CD8-positive, alpha-beta memory T cell (primary cell): Measurements from ENCODE around the gene GCK. TPM values are rescaled to one million over a fixed set of nuclear protein-coding genes. Genes with fewer than 3 reads are reported as not detected.

Experiments
- CTCF ChIA-PET: fragments of 350-600 bp; sonication (Branson Sonifier 250); formaldehyde crosslinking; loops from one replicate; lab custom pipeline; 2021; ENCODE audit warnings: antibody characterized with exemption; lab: Charles Lee
- POLR2A ChIA-PET: fragments of 350-600 bp; sonication (Branson Sonifier 250); formaldehyde crosslinking; loops from one replicate; lab custom pipeline; 2021; ENCODE audit warnings: antibody characterized with exemption; lab: Charles Lee
- DNase-seq, 5 donors: peaks; one replicate each; pipeline versions ENCODE4 v3.0.0 to v3.0.0-alpha.2; 2020 to 2022; ENCODE audit warnings: mixed read lengths in 1 of 5
- H3K27ac ChIP-seq: one replicate; pipeline ENCODE4 v1.7.0; 2013; ENCODE audit warnings: low read depth, mild to moderate bottlenecking, low read length, moderate library complexity
- H3K27me3 ChIP-seq: 2 replicates; pipeline ENCODE4 v1.7.0; 2013; ENCODE audit warnings: low read length, mild to moderate bottlenecking; ENCODE audit not compliant: insufficient read depth, poor library complexity, severe bottlenecking
- H3K36me3 ChIP-seq: 2 replicates; pipeline ENCODE4 v1.7.0; 2013; ENCODE audit warnings: mild to moderate bottlenecking, low read length, moderate library complexity; ENCODE audit not compliant: insufficient read depth
- H3K4me1 ChIP-seq: 2 replicates; pipeline ENCODE4 v1.7.0; 2013; ENCODE audit warnings: mild to moderate bottlenecking, low read length, moderate library complexity; ENCODE audit not compliant: insufficient read depth
- H3K4me3 ChIP-seq: 2 replicates; pipeline ENCODE4 v1.7.0; 2013; ENCODE audit warnings: mild to moderate bottlenecking, low read length
- H3K9me3 ChIP-seq: 2 replicates; pipeline ENCODE4 v1.7.0; 2013; ENCODE audit warnings: mild to moderate bottlenecking, low read length
- H3K27ac Mint-ChIP-seq, 8 donors: one replicate each; pipeline ENCODE4 v1.8.0; 2020 to 2021; ENCODE audit warnings: mixed read lengths in 8 of 8, mild to moderate bottlenecking in 6 of 8, inconsistent platforms in 3 of 8, moderate library complexity in 3 of 8
- H3K27me3 Mint-ChIP-seq, 2 donors: one replicate each; pipeline ENCODE4 v1.8.0; 2020 to 2021; ENCODE audit warnings: mixed read lengths in 2 of 2, mild to moderate bottlenecking in 1 of 2, moderate library complexity in 1 of 2
- H3K36me3 Mint-ChIP-seq, 3 donors: one replicate each; pipeline ENCODE4 v1.8.0; 2020 to 2021; ENCODE audit warnings: mixed read lengths in 3 of 3, inconsistent platforms in 1 of 3, mild to moderate bottlenecking in 1 of 3
- H3K4me1 Mint-ChIP-seq, 3 donors: one replicate each; pipeline ENCODE4 v1.8.0; 2020 to 2021; ENCODE audit warnings: mixed read lengths in 3 of 3, inconsistent platforms in 1 of 3, mild to moderate bottlenecking in 1 of 3
- H3K4me3 Mint-ChIP-seq, 7 donors: one replicate each; pipeline ENCODE4 v1.8.0; 2020 to 2021; ENCODE audit warnings: mixed read lengths in 7 of 7, mild to moderate bottlenecking in 6 of 7, moderate library complexity in 4 of 7, inconsistent platforms in 2 of 7
- H3K9me3 Mint-ChIP-seq, 5 donors: one replicate each; pipeline ENCODE4 v1.8.0; 2020 to 2022; ENCODE audit warnings: mixed read lengths in 5 of 5, mild to moderate bottlenecking in 3 of 5, moderate library complexity in 2 of 5, inconsistent platforms in 1 of 5
- polyA plus RNA-seq: library from polyadenylated mRNA; unstranded; fragments of 300-500 nt; fragmentation: Illumina TruSeq; gene quantifications from one replicate; pipeline ENCODE4 v1.2.3, GENCODE V29; 2021
- total RNA-seq, 2 experiments: library from RNA; stranded (reverse); gene quantifications; one replicate each; pipeline ENCODE4 v1.2.3, GENCODE V29; 2021

GCK gene
- total and polyA plus RNA-seq, 3 experiments from 2014 or later: 0.46 to 1.8 (median 1.0) TPM

DNA sequence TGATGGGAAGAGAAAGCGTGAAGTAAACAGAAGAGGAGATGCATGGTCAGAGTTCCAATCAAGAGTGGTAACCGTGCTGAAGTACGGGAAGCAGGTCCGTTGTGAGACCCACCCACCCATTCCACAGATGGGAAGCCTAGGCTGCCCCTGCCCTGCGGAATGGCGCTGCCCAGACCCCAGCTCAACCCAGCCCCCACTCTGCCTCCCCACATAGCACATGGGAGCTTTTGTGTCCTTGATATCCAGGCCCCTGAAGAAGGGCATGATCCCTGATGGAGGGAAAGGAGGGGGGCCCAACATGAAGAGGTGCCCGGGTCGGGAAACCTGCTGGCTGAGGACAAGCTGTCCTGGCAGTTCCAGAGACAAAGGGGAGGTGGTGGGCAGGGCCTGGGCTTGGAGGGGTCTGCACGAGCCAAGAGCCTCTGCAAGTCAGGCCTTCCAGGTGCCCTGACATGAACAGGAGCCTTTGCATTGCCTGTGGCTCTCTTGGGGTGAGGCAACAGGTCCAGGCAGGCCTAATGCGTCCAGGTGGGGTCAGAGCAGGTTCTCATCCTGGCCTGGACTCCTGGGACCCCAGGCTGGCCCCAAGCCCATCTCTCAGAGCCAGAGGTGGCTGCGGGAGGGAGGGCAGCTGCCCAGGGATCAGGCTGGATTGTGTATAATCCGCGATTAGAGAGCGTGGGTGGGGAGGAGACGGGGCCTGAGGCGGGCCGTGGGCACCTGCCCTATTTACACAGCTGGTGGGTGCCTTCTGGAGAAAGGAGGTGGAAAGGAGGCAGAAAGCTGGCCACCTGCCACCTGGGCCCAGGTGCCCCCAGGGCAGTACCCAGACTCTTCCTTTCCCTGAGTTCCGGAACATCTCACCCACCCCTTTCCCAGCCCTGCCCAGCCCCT lies 35.1 kb upstream of the GCK start:
- ChIA-PET CTCF (no interaction called here), POLR2A (no interaction called here)
- Mint-ChIP-seq H3K9me3 (no peaks in the 10 kb centered on the region), H3K36me3 (no peaks in the 10 kb centered on the region), H3K4me3 (no peak overlapping the region), H3K27ac (no peak overlapping the region), H3K27me3 (peaks cover 4 to 19% of the 10 kb centered on the region in 2 donors), H3K4me1 (no peaks in the 10 kb centered on the region)
- DNase-seq: no peak
- no peaks in the 10 kb centered on the region for H3K27me3 ChIP-seq
- no peaks in the 10 kb centered on the region for H3K9me3 ChIP-seq
- H3K36me3 ChIP-seq: no peaks in the 10 kb centered on the region
- no peak overlapping the region for H3K27ac ChIP-seq
- H3K4me1 ChIP-seq: no peaks in the 10 kb centered on the region
- no peak overlapping the region for H3K4me3 ChIP-seq

DNA sequence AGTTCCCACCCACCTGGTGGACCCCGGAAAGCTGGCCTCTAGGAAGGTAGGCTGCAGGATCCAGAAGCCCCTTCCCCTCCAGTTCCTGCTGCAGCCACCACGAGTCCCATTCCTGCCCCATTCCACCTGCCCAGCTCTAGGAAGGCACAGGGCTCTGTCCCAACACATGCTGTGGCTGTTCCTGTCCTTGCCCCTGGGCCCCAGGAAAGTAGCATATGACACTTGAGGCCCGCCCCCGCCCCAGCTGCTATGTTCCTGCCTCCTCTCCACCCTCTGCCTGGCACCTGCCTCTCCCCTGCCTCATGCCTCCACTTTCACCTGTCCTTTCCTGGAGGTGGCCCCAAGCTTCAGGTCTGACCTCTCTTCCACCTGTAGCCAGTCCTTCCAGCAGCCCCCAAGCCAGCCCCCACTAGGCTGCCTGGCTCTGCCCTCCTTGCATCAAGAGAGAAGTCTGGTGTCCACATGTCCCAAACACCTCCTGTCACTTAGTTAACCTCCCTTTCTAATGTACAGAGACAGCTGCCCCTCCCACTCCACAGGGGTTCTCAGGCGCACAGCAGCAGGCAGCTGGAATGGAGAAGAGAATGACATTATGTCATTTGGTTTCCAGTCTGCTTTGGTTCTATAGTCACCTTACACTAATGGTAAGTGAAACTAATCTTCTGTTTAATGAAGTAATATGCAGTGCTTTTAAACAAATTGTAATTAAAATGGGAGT lies 34.3 kb upstream of the GCK start:
- Histone ChIP-seq H3K4me3 (no peak overlapping the region), H3K9me3 (no peaks in the 10 kb centered on the region), H3K36me3 (no peaks in the 10 kb centered on the region), H3K27ac (no peak overlapping the region), H3K27me3 (no peaks in the 10 kb centered on the region), H3K4me1 (no peaks in the 10 kb centered on the region)
- peaks cover 4 to 19% of the 10 kb centered on the region in 2 donors for H3K27me3 Mint-ChIP-seq
- ChIA-PET CTCF (no interaction called here), POLR2A (no interaction called here)
- no peaks in the 10 kb centered on the region for H3K4me1 Mint-ChIP-seq
- no peaks in the 10 kb centered on the region for H3K36me3 Mint-ChIP-seq
- no peaks in the 10 kb centered on the region for H3K9me3 Mint-ChIP-seq
- H3K27ac Mint-ChIP-seq: no peak overlapping the region
- no peak for DNase-seq
- no peak overlapping the region for H3K4me3 Mint-ChIP-seq

DNA sequence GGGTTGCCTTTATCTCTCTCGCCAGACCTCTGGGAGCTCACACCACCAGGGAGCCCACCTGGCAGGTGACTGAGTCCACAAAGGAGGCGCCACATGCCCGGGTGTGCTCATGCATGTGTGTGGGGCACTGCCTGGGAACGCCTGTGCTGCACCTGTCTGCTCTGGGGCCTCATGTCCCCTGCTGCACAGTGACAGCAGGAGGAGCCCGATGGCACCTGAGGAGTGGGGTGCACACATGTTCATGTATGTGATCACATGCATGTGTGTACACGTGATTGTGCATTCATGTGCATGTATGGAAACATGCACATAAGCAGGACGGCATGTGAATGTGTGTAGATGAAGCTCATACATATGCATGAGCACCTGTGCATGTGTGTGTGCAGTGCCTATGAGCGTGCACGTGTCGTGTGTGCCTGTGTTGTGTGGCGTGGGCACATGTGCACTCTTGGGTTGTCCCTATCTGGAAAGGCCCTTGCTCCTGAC lies 33.6 kb upstream of the GCK start:
- CTCF ChIA-PET: no interaction called here
- H3K4me3 ChIP-seq: no peak overlapping the region
- H3K9me3 ChIP-seq: no peaks in the 10 kb centered on the region
- Mint-ChIP-seq H3K27ac (no peak overlapping the region), H3K4me3 (no peak overlapping the region), H3K4me1 (no peaks in the 10 kb centered on the region), H3K27me3 (peaks cover 4 to 19% of the 10 kb centered on the region in 2 donors), H3K9me3 (no peaks in the 10 kb centered on the region), H3K36me3 (no peaks in the 10 kb centered on the region)
- POLR2A ChIA-PET: no interaction called here
- no peaks in the 10 kb centered on the region for H3K36me3 ChIP-seq
- no peaks in the 10 kb centered on the region for H3K4me1 ChIP-seq
- no peaks in the 10 kb centered on the region for H3K27me3 ChIP-seq
- no peak overlapping the region for H3K27ac ChIP-seq
- no peak for DNase-seq

DNA sequence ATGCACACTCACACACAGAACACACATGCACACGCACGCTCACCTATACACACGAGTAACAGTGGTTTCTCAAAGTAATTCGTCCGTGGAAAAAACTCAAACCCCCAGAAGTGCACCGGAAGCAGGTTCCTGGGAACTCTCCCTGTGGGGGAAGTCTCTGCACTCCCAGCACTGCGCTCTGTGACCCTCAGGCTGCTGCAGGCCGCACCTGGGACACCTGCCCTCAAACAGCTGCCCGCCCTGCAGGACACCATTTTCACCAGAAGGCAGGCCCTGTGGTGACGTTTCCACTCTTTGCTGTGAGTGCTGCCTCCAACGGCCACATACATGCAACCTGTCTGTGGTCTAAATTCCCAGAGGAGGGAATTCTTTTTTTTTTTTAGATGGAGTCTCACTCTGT lies 32.8 kb upstream of the GCK start:
- POLR2A ChIA-PET: no interaction called here
- Mint-ChIP-seq H3K9me3 (no peaks in the 10 kb centered on the region), H3K36me3 (no peaks in the 10 kb centered on the region), H3K27ac (peak overlapping the region in 1 of 8 donors; percentile 74), H3K4me1 (no peaks in the 10 kb centered on the region), H3K27me3 (peaks cover 4 to 19% of the 10 kb centered on the region in 2 donors), H3K4me3 (no peak overlapping the region)
- H3K9me3 ChIP-seq: no peaks in the 10 kb centered on the region
- no peaks in the 10 kb centered on the region for H3K4me1 ChIP-seq
- H3K36me3 ChIP-seq: no peaks in the 10 kb centered on the region
- H3K4me3 ChIP-seq: no peak overlapping the region
- H3K27ac ChIP-seq: no peak overlapping the region
- no peak for DNase-seq
- H3K27me3 ChIP-seq: no peaks in the 10 kb centered on the region
- CTCF ChIA-PET: no interaction called here

DNA sequence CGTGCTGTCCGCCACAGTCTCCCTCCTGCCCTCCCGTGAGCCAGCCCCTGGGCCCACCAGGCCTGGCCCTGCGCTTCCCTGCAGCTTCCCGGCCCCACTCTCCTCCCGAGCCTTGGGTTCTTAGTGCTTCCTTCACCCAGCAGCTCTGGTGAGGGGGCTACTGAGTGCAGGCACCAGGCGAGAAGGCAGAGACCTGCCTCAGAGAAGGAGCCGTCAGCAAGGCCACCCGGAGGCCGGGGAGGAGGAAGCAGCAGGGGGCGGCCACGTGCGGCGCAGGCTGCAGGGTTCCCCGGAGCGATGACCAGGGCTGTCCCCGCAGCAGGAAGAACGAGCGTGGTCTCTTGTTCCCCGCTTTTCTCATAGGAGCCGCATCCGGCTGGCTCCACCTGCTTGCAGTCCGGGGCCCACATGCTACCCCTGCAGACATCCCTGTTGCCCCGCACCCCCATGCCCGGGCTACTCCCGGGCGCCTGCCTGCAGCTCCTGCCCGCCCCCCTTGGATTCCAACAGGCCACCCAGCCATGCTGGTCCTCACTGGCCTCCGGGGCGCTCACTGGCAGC lies 32.1 kb upstream of the GCK start:
- peaks cover 6 to 19% of the 10 kb centered on the region in 2 donors for H3K27me3 Mint-ChIP-seq
- H3K36me3 ChIP-seq: no peaks in the 10 kb centered on the region
- H3K27me3 ChIP-seq: no peaks in the 10 kb centered on the region
- no peak overlapping the region for H3K27ac Mint-ChIP-seq
- POLR2A ChIA-PET: no interaction called here
- H3K4me3 Mint-ChIP-seq: no peak overlapping the region
- H3K4me3 ChIP-seq: no peak overlapping the region
- CTCF ChIA-PET: interaction anchor here (1.0 kb wide), 1 partner anchor 39 kb away, joined by 3 read pairs; no protein-coding TSS in a partner anchor
- no peak overlapping the region for H3K27ac ChIP-seq
- peak in 1 of 5 donors; percentile 42 for DNase-seq
- H3K9me3 Mint-ChIP-seq: no peaks in the 10 kb centered on the region
- no peaks in the 10 kb centered on the region for H3K36me3 Mint-ChIP-seq
- no peaks in the 10 kb centered on the region for H3K4me1 ChIP-seq
- no peaks in the 10 kb centered on the region for H3K4me1 Mint-ChIP-seq
- no peaks in the 10 kb centered on the region for H3K9me3 ChIP-seq

DNA sequence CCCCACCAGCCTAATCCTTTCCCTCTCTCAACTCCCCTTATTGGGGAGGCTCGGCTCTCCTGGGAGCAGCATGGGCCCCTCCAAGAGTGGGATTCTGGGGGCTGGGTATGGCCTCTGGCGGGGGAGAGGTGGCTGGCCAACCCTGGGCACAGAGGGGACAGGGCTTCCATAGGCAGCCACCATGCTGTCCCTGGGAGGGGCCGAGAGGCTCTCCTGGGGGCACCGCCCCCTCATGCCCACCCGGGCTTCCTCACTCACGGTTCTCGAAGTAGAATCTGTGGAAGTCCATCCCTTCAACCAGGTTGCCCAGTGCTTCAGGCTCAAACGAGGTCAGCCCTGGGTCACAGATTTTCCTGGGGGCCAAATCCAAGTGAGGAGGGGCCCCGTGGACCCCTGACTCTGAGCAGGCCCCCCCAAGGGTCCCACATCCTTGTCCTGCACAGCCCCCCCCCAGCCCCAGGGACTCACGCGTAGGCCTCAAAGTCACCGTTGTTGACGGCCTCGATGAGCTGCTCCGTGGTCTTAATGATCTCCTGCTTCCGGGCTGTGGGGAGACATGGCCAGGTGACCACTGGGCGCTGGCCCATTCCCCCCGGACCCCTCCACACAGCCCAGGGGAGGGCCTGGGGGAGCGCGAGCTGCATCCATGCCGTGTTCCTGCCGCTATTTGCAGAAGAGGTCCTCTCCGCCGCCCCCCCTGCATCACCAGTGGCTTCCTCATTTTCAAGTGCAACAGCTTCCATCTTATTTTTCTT lies 31.3 kb upstream of the GCK start:
- peak in 1 of 5 donors; percentile 35 for DNase-seq
- H3K4me3 ChIP-seq: no peak overlapping the region
- Mint-ChIP-seq H3K9me3 (no peaks in the 10 kb centered on the region), H3K27me3 (peaks cover 1 to 11% of the 10 kb centered on the region in 2 donors), H3K27ac (peak overlapping the region in 1 of 8 donors; percentile 54), H3K4me1 (no peaks in the 10 kb centered on the region), H3K36me3 (no peaks in the 10 kb centered on the region), H3K4me3 (no peak overlapping the region)
- no peaks in the 10 kb centered on the region for H3K4me1 ChIP-seq
- no peaks in the 10 kb centered on the region for H3K9me3 ChIP-seq
- no peak overlapping the region for H3K27ac ChIP-seq
- no peaks in the 10 kb centered on the region for H3K27me3 ChIP-seq
- CTCF ChIA-PET: interaction anchor here (1.0 kb wide), 1 partner anchor 40 kb away, joined by 3 read pairs; no protein-coding TSS in a partner anchor
- POLR2A ChIA-PET: no interaction called here
- H3K36me3 ChIP-seq: no peaks in the 10 kb centered on the region

DNA sequence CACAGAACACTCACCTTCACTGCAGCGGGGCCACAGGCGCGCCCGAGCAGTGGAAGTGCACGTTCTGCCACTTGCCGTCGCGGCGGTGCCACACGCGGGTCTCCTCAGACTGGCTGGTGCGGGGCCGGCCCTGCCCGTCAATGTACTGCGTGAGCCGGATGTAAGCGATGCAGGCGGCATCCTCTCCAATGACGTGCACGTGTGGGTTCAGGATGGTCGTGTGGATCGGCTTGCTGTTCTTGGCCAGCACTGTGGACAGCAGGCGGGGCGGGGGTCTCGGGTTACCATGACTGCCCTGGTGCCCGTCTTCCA lies 30.8 kb upstream of the GCK start:
- Histone ChIP-seq H3K9me3 (no peaks in the 10 kb centered on the region), H3K4me3 (no peak overlapping the region), H3K4me1 (no peaks in the 10 kb centered on the region), H3K27ac (no peak overlapping the region), H3K27me3 (no peaks in the 10 kb centered on the region), H3K36me3 (no peaks in the 10 kb centered on the region)
- Mint-ChIP-seq H3K9me3 (no peaks in the 10 kb centered on the region), H3K36me3 (no peaks in the 10 kb centered on the region), H3K4me3 (no peak overlapping the region), H3K27ac (no peak overlapping the region), H3K4me1 (no peaks in the 10 kb centered on the region), H3K27me3 (peaks cover 1 to 10% of the 10 kb centered on the region in 2 donors)
- peak in 1 of 5 donors; percentile 43 for DNase-seq
- ChIA-PET POLR2A (no interaction called here), CTCF (no interaction called here)
